ENCODE data around the gene CEP104.

The CEP104 gene

DNA sequence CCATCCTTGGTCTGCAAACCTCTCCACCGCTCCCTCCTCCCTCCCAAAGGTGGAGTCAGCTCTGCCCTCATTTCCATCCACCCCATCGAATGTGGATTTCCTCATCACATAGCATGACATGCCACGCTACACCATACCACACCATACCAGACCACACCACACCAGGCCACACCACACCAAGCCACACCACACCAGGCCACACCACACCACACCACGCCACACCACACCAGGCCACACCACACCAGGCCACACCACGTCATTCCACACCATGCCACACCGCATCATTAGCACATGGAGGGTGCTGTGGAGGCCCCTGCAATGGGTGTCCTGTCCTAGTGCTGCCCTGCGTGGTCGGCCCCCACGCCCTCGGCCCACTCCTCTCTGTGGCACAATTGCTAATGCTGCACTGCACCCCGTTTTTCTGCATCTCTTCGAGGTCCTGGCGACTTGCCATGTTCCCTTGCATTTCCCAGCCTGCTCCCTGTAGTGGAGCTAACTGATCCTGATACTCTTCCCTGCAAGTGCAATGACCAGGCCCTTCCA, 11.5 kb upstream of the CEP104 start:
- DNase-seq (ENCODE audit: low spot score): no peak

DNA sequence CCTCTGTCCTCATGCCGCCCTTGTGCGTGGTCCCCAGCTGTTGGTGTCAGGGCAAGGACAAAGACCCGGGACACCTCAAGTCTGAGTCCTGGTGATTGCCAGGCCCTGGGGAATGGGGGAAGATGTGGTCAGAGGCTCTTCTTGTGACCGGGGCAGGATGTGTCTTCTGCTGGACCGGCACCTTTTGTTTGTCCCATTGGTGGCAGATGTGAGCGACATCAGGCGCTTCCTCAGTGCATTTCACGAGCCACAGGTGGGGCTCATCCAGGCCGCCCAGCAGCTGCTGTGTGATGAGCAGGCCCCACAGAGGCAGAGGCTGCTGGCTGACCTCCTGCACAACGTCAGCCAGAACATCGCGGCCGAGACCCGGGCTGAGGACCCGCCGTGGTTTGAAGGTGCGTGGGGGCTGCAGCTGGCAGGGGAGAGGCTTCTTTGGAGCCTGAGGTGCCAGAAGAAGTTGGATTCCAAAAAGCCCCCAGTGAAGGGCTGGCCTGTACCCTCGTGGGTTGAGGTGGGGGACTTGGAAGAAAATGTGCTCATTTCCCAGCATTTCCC, 8.7 kb upstream of the CEP104 start:
- no peak for DNase-seq (ENCODE audit: low spot score)

DNA sequence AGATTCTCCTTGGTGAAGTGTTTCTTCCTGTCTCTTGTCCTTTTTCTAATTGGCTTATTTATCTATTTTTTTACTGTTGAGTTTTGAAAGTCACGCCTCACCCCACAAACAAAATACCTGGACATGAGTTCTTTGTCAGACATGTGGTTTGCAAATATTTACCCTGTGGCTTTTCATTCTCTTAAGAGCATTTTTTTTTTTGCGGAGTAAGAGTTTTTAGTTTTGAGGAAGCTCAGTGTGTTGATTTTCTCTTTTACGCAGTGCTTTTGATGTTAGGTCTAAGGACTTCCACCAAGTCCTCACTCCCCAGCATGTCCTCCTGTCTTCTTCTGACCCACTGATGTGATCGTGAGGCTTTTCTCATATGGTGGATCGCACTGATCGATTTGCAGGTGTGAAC, 7.9 kb upstream of the CEP104 start:
- DNase-seq (ENCODE audit: low spot score): no peak

DNA sequence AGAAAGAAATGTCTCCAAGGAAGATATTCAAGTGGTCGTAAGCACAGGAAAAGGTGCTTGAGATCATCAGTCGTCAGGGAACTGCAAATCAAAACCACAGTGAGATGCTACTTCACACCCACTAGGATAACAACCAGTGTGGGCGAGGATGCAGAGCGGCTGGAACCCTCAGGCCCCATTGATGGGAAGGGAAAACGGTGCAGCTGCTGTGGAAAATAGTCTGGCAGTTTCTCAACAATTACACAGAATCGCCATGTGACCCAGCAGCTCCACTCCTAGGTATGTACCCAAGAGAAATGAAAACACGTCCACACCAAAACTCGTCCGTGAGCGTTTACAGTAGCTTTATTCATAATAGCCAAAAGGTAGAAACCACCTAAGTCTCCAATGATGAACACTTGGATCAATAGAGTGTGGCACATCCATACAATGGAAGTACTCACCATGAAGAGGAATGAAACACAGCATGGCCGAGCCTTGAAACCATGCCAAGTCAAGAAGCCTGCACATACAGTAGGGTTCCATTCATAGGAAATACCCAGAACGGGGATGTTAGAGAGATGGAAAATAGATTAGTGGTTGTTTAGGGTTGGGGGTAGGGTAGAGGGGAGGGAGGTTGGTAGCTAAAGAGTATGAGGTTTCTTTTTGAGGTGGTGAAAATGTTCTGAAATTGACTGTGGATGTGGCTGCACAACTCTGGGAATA, 6.4 kb upstream of the CEP104 start:
- DNase-seq (ENCODE audit: low spot score): no peak

DNA sequence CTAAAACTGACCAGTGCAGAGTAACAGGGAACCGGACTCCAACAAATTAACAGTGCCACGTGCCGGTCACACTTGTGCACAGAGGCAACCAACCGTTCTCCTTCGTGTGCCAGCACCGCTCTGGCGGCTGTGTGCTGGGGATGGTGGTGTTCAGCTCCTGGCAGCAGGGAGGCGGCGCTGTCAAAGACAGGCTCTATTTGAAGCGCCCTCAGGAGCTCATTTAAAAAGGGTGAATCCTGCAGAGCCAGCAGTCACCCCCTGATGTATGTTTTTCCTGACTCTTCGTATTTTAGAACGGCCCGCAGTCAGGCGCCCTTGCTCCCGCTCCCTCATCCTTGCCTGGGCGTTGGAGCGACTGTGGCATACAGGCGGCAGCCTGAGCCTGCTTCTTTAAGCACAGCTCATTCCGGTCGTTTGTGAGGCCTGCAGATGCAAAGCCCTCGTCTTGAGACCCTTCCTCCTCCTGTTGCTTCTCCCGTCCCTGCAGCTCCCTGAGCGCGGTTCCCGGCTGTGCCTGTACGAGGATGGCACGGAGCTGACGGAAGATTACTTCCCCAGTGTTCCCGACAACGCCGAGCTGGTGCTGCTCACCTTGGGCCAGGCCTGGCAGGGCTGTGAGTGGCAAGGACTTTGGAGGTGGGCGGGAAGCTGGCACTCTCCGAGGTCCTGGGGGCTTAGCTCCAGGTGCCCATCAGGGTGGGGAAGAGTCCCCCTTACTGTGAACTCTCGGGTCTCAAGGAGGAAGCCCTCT, 1.4 kb upstream of the CEP104 start:
- no peak for DNase-seq (ENCODE audit: low spot score)

DNA sequence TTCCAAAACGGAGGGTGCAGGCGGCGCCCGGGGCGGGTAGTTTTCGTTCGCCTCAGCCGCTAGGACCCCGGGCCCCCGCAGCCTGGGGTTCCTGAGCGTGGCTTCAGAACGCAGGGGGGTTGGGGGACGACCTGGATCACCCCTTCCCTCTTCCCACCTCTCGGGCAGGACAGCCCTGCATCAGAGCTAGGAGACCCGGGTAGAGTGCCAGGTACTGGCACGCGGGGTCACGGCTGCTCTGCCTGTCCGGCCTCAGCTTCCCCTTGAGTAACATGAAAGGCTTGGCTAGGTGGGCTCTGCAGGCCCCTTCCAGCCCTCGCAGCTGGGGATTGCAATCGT, 749 bp upstream of the CEP104 start:
- DNase-seq (ENCODE audit: low spot score): no peak

GRCh38 chr1:3852711-3853485, 4.1 kb downstream of the CEP104 start:
- DNase-seq (ENCODE audit: low spot score): no peak

DNA sequence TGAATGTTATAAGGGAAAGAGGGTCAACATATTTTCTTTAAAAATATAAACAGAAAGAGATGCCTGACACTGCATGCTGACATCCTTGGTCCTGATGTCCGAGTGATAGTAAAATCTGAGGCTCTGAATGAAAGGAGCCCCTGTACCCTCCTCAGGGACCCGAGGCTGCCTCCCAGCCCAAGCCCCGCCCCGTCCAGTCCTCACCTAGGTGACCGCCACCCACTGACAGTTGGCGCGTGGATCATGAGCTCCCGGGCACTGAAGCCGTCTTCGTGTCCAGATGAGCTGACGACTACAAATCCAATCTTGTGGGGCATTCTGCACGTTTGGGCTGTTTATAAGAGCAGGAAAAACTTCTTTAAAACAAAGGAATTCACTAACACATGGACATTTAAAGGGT, 4.9 kb downstream of the CEP104 start:
- DNase-seq (ENCODE audit: low spot score): no peak

GRCh38 chr1:3851292-3851691, 5.7 kb downstream of the CEP104 start:
- DNase-seq (ENCODE audit: low spot score): no peak

- no peak for DNase-seq (ENCODE audit: low spot score)
Observed at GRCh38 chr1:3850857-3851256, 6.2 kb downstream of the CEP104 start.

DNA sequence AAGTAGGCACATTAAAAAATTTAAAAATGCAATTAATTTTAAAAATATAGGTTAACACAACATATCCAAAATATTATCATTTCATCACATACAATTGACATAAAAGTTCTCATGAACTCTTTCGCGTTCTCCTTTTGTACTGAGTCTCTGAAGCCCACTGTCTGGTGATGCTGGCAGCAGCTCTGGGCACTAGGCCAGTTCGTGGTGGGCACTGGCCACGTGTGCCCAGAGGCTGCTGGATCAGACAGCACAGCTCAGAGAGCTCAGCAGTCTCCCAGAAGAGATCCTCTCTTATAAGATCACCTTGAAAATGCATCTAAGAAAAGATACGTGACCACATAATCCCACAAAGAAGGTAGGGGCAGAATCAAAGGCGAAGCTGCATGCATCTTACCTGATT, 9.9 kb downstream of the CEP104 start:
- DNase-seq (ENCODE audit: low spot score): no peak

GRCh38 chr1:3846541-3846940, 10.5 kb downstream of the CEP104 start:
- no peak for DNase-seq (ENCODE audit: low spot score)

DNA sequence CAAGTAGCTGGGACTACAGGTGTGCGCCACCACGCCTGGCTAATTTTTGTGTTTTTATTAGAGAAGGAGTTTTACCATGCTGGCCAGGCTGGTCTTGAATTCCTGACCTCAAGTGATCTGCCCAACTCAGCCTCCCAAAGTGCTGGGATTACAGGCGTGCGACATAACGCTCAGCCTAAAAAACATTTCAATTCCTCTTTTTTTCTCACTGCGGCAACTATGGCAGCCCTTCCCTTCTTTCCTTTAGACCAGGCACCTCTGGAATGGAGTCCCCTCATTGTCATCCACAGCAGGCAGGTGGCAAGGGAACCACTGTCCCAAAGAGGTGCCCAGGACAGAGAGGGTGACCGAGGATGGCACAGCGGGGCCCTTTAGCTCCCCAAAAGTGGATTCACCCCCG, 14.1 kb downstream of the CEP104 start:
- no peak for DNase-seq (ENCODE audit: low spot score)

- no peak for DNase-seq (ENCODE audit: low spot score)
Observed at GRCh38 chr1:3841491-3841890, 15.5 kb downstream of the CEP104 start.

- no peak for DNase-seq (ENCODE audit: low spot score)
Observed at GRCh38 chr1:3838788-3839187, 18.2 kb downstream of the CEP104 start.

DNA sequence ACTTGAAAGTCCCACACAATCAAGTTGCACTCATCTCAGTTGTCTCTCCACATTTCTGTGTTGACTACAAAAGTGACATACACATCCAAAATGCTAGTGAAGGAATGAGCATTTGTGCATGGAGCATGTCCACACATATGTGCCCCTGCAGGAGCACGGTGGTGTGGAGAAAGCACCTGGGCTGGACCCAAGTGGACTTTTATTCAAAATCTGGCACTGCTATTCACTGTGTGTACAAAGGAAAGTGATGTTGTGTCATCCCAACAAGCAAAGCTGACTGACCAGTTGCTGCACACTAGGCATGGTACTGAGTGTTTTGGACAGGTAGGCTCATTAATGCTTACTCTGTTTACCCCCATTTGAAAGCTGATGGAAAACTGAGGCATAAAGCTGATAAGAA, 19.3 kb downstream of the CEP104 start:
- DNase-seq (ENCODE audit: low spot score): no peak

DNA sequence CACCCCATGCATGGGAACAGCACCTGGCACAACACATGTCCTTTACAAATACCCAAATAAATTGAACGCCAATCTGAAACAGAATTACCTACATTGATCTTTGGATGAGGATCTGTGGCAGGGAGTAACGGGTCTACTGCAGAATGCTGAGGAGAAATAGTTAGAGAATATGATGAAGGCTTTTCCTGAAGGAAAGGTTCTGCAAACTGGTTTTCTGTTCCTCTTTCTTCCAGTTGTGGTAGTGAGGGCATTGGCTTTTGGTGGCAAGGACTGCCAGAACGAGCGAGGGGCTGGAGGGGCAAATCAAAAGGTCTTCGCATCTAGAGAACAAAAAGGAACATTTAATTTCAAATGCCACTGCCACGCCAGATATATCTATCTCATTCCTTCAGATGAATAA, 19.8 kb downstream of the CEP104 start:
- no peak for DNase-seq (ENCODE audit: low spot score)

- no peak for DNase-seq (ENCODE audit: low spot score)
Observed at GRCh38 chr1:3836421-3836820, 20.6 kb downstream of the CEP104 start.

DNA sequence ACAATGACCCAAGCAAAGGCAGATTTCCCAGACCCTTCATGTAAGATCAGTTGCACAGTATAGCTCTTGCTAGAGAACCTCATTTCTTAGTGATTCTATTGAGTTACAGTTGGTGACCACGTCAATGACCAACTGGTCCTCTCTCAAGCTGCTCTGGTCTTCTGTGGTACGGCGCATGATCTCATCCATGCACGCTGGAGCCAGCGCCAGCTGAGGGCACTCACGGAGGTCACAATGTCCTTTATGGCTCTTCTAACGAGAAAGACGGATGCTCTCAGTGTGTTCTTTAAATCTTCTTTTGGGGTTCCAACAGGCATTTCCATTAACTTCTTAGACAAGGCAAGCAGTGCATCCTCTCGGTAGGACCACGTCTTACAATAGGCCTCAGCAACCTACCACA, 22.3 kb downstream of the CEP104 start:
- DNase-seq (ENCODE audit: low spot score): no peak

DNA sequence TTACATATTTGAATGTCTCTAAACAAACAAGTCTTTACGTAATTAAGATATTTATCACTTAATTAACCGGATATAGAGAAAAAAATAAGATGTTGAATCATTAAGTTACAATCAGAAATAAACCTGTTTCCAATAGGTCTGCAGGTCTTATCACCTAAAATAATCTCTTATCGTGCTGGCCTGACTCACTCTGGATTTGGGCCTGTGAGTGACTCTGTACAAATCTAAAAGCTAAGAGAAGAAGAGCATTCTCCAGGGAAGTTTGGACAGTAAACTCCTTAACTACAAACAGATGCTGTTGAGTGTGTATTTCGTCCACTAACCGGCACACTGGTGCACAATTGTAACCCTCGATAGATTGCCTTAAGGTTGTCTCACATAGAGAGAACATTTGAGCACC, 25.3 kb downstream of the CEP104 start:
- DNase-seq (ENCODE audit: low spot score): no peak

GRCh38 chr1:3828391-3828790, 28.6 kb downstream of the CEP104 start:
- DNase-seq (ENCODE audit: low spot score): no peak

DNA sequence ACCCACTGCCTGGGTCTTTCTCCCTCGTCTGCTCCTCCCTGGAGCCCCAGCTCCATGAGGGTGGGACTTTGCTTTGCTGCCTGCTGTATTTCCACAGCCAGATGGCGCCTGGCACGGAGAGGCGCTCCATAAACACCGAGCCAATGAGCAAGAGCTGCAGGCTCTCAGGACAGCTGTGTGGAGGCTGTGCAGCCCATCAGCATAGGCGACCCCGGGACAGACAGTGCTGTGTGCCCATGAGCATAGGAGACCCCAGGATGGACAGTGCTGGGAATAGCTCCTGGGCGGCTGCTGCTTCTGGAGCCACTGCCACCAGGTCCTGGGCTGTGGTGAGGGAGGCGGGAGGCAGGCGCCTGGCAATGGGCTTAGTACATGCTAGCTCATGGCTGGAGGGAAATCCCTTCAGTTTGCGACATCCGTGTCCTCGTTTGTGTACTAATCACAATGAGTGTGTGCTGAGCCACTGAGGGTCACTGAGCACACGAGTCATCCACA, 29.2 kb downstream of the CEP104 start:
- DNase-seq (ENCODE audit: low spot score): no peak
